SK-N-SH (cell line): ENCODE measurements around the gene ASCC1.

Experiments used
- CHD2 ChIP-seq: fragments of 150-350 bp; IDR thresholded peaks from 2 replicates; pipeline ENCODE4 v1.6.1; 2018; ENCODE audit warnings: low read length; ENCODE audit not compliant: partially characterized antibody
- CTCF ChIP-seq: fragments of 200-600 bp; sonication (generic); IDR thresholded peaks from 2 replicates; pipeline ENCODE4 v1.6.1; 2017; ENCODE audit warnings: antibody characterized with exemption, mild to moderate bottlenecking, moderate library complexity
- SIN3A ChIP-seq: IDR thresholded peaks from 2 replicates; pipeline ENCODE4 v1.6.1; 2012; ENCODE audit warnings: low read depth, mild to moderate bottlenecking, low read length, moderate library complexity, borderline replicate concordance
- SMC3 ChIP-seq: IDR thresholded peaks from 2 replicates; pipeline ENCODE4 v1.6.1; 2012; ENCODE audit warnings: low read depth, low read length, improper control_type of control experiment

DNA sequence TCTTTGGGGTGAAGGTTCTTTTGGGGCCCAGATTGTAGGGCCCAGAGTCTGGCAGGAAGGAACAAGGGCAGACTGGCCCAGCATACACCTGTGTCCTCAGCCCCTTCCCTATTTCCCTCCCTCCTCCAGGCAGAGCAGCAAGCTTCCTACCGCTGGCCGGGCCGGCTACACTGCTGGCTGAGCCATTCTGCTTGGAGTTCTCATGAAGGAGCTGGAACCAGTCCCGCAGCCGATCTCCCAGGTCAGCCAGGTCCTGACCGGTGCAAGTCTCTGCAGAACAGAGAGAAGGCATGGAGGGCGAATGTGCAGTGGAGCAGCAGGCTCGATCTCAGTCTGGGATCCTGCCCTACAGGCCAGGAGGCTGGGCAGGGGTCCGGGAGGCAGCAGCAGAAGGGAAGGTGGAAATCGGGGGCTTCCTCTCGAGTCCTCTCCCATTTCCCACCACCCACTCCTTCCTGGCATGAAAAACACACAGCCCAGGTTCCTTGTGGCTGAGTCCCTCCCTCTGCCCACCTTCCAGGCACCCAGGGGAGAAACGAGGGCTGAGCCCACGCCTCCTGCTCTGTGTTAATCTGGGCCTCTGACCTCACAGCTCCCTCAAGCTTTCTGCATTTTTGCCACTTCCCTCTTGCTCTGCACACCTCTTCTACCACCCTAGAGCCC is 148.5 kb downstream of the ASCC1 start:
- TF ChIP-seq SIN3A = no peak
- no peak for TF ChIP-seq CTCF
- no peak for TF ChIP-seq SMC3
- no peak for TF ChIP-seq CHD2
